ENCODE data around the gene TBC1D17. TPM values are rescaled to one million over a fixed set of nuclear protein-coding genes. Genes with fewer than 3 reads are reported as not detected.

Gene TBC1D17
- total RNA-seq, 3 donors from 2014 or later = 33.7 to 55.7 (median 45.1) TPM

DNA sequence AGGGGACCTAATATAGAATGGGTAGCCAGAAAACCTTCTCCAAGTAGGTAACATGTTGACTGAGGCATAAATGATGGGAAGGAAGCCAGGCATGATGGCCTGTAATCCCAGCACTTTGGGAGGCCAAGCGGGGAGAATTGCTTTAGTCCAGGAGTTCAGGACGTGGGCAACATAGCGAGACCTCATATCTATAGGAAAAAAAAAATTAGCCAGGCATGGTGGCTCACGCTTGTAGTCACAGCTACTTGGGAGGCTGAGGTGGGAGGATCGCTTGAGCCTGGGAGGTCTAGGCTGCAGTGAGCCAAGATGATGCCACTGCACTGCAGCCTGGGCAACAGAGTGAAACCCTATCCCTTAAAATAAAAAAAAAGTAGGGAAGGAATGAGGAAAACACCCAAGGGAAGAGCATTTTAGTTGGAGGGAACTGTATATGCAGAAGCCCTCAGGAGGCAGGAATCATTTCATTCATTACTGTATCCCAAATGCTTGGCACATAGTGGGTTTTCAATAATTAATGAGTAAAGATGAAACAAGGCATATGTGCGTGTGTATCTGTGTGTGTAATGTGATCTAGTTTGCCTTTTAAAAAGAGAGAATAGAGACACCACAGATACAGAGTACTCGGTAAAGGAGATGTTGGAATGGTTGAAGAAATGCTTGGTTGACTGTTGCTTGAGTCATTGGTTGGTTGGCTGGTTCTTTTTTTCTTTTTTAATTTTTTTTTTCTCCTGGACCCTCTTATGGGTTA is 54.0 kb downstream of the TBC1D17 start:
- Histone ChIP-seq H3K4me1 (ENCODE audit: low read depth) (peaks cover 18% of the 10 kb centered on the region), H3K36me3 (ENCODE audit: low read depth) (no peaks in the 10 kb centered on the region), H3K4me3 (no peak overlapping the region), H3K9me3 (no peaks in the 10 kb centered on the region)
- intact Hi-C loops (cut with DNase I, micrococcal nuclease) = loop anchor here in 1 of 2 donors (10.0 kb wide), 1 partner anchor 53 kb away; no protein-coding TSS in a partner anchor
- DNase-seq (peak in 2 of 3 donors; percentile 7 to 10), ATAC-seq (no peak)
- TF ChIP-seq, protein P1, sequence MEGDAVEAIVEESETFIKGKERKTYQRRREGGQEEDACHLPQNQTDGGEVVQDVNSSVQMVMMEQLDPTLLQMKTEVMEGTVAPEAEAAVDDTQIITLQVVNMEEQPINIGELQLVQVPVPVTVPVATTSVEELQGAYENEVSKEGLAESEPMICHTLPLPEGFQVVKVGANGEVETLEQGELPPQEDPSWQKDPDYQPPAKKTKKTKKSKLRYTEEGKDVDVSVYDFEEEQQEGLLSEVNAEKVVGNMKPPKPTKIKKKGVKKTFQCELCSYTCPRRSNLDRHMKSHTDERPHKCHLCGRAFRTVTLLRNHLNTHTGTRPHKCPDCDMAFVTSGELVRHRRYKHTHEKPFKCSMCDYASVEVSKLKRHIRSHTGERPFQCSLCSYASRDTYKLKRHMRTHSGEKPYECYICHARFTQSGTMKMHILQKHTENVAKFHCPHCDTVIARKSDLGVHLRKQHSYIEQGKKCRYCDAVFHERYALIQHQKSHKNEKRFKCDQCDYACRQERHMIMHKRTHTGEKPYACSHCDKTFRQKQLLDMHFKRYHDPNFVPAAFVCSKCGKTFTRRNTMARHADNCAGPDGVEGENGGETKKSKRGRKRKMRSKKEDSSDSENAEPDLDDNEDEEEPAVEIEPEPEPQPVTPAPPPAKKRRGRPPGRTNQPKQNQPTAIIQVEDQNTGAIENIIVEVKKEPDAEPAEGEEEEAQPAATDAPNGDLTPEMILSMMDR (IDR thresholded peaks at IDR 0.05) = no peak

DNA sequence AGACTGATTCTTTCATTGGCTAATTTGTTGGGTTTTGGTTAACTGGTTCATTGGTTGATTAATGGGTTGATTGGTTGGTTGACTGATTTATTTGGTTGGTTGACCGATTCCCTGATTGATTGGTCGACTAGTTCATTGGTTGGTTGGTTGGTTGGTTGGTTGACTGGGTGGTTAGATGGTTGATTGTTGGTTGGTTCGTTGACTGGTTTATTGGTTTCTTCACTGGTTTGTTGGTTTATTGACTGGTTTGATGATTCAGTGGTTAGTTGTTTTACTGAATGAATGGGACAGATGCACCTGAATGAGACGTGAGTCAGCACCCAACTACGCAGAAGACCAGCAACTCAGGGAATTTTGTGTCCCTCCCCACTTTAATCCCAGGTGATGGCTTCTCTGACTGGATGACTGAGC is 54.5 kb downstream of the TBC1D17 start:
- no peak overlapping the region for H3K4me3 ChIP-seq
- intact Hi-C loops (cut with DNase I, micrococcal nuclease) = loop anchor here in 1 of 2 donors (10.0 kb wide), 1 partner anchor 53 kb away; no protein-coding TSS in a partner anchor
- no peak for DNase-seq
- H3K4me1 ChIP-seq (ENCODE audit: low read depth) = peaks cover 17% of the 10 kb centered on the region
- H3K9me3 ChIP-seq = no peaks in the 10 kb centered on the region
- TF ChIP-seq, protein P1 (IDR thresholded peaks at IDR 0.05) = no peak
- no peaks in the 10 kb centered on the region for H3K36me3 ChIP-seq (ENCODE audit: low read depth)
- ATAC-seq = no peak

DNA sequence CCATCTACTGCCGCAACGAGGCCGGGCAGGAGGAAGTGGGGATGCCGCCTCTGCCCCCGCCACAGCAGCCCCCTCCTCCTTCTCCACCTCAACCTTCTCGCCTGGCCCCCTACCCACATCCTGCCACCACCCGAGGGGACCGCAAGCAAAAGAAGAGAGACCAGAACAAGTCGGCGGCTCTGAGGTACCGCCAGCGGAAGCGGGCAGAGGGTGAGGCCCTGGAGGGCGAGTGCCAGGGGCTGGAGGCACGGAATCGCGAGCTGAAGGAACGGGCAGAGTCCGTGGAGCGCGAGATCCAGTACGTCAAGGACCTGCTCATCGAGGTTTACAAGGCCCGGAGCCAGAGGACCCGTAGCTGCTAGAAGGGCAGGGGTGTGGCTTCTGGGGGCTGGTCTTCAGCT is 55.2 kb downstream of the TBC1D17 start:
- H3K36me3 ChIP-seq (ENCODE audit: low read depth) = no peaks in the 10 kb centered on the region
- intact Hi-C loops (cut with DNase I, micrococcal nuclease) = loop anchor here in 1 of 2 donors (10.0 kb wide), 1 partner anchor 52 kb away; no protein-coding TSS in a partner anchor
- H3K4me1 ChIP-seq (ENCODE audit: low read depth) = peaks cover 11% of the 10 kb centered on the region
- ATAC-seq (no peak), DNase-seq (peak in 2 of 3 donors; percentile 45 to 66)
- H3K4me3 ChIP-seq = no peak overlapping the region
- TF ChIP-seq, protein P1 (IDR thresholded peaks at IDR 0.05) = no peak
- no peaks in the 10 kb centered on the region for H3K9me3 ChIP-seq

DNA sequence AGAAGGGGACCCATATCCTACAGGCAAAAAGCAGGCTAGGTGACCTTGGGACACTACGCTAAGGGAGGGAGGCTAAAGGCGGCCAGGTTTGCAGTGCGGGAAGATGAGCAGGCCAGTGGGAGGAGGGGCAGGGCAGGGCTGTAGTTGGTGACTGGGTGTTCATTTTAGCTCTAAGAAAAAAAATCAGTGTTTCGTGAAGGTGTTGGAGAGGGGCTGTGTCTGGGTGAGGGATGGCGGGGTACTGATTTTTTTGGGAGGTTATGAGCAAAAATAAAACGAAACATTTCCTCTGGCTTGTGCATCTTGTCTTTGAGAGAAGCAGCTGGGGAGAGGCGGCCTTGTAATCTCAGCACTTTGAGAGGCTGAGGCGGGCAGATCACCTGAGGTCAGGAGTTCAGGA is 56.1 kb downstream of the TBC1D17 start:
- TF ChIP-seq, protein P1 (IDR thresholded peaks at IDR 0.05) = no peak
- no peaks in the 10 kb centered on the region for H3K36me3 ChIP-seq (ENCODE audit: low read depth)
- intact Hi-C loops (cut with DNase I, micrococcal nuclease) = loop anchor here in 1 of 2 donors (10.0 kb wide), 1 partner anchor 51 kb away; no protein-coding TSS in a partner anchor
- no peak overlapping the region for H3K4me3 ChIP-seq
- peaks cover 7% of the 10 kb centered on the region for H3K4me1 ChIP-seq (ENCODE audit: low read depth)
- peak in 2 of 3 donors; percentile 15 to 20 for DNase-seq
- no peaks in the 10 kb centered on the region for H3K9me3 ChIP-seq
- no peak for ATAC-seq

DNA sequence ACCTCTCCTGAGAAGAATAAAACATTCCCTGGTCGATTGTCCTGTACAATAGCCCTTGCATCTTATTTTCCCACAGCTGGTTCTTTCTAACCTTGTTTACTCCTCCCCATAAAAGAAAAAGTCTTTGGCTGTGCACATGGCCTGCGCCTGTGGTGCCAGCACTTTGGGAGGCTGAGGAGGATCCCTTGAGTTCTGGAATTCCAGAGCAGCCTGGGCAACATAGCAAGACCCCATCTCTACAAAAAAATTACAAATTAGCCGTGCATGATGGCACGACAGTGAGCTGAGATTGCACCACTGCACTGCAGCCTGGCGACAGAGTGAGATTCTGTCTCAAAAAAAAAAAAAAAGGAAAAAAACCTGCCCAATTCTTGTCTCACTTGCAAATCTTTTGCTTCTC is 59.0 kb downstream of the TBC1D17 start:
- no peak for ATAC-seq

More for the DNA sequence above, 59.0 kb downstream of the TBC1D17 start:
- TF ChIP-seq, protein P1 (IDR thresholded peaks at IDR 0.05) = no peak
- Histone ChIP-seq H3K9me3 (no peaks in the 10 kb centered on the region), H3K36me3 (ENCODE audit: low read depth) (no peaks in the 10 kb centered on the region), H3K4me1 (ENCODE audit: low read depth) (peaks cover 7% of the 10 kb centered on the region), H3K4me3 (no peak overlapping the region)
- intact Hi-C loops (cut with DNase I, micrococcal nuclease) = loop anchor here (5.0 to 10.0 kb wide), 2 partner anchors 46 to 48 kb away; no protein-coding TSS in a partner anchor
- DNase-seq = peak in 1 of 3 donors; percentile 3

Data from mucosa of descending colon (tissue), 3 donors.